HepG2 (cell line): Measurements from ENCODE around the gene IL6ST. TPM values are rescaled to one million over a fixed set of nuclear protein-coding genes. Genes with fewer than 3 reads are reported as not detected.

Experiments used
- ASH2L ChIP-seq: fragments of 300-600, 200-600 bp; sonication (generic); IDR thresholded peaks from 2 replicates; pipeline ENCODE4 v1.7.0; 2017; ENCODE audit warnings: low read depth, mild to moderate bottlenecking, moderate library complexity, mixed read lengths, low read length; ENCODE audit not compliant: insufficient read length
- ATF5 ChIP-seq: sonication (generic); formaldehyde crosslinking; IDR thresholded peaks from 2 replicates; pipeline ENCODE4 v1.4.0; 2020; ENCODE audit warnings: mild to moderate bottlenecking, low read depth, missing genetic modification reagents
- BRD4 ChIP-seq: sonication (generic); formaldehyde crosslinking; IDR thresholded peaks from 2 replicates; pipeline ENCODE4 v1.4.0; 2020; ENCODE audit warnings: missing genetic modification reagents
- CBX5 ChIP-seq: sonication (generic); formaldehyde crosslinking; IDR thresholded peaks from 2 replicates; pipeline ENCODE4 v1.4.0; 2020; ENCODE audit warnings: missing genetic modification reagents, borderline replicate concordance
- PITX1 ChIP-seq: sonication (generic); formaldehyde crosslinking; IDR thresholded peaks from 2 replicates; pipeline ENCODE4 v1.5.1; 2020; ENCODE audit warnings: mild to moderate bottlenecking, missing genetic modification reagents
- SATB2 ChIP-seq: sonication (generic); formaldehyde crosslinking; IDR thresholded peaks from 2 replicates; pipeline ENCODE4 v1.5.0; 2020; ENCODE audit warnings: missing genetic modification reagents
- SNAI1 ChIP-seq: sonication (generic); formaldehyde crosslinking; IDR thresholded peaks from 2 replicates; pipeline ENCODE4 v1.5.0; 2020; ENCODE audit warnings: mild to moderate bottlenecking, missing genetic modification reagents, borderline replicate concordance
- SRSF1 ChIP-seq: fragments of 200-400 bp; formaldehyde crosslinking; optimal IDR thresholded peaks from 2 replicates; pipeline ENCODE3; 2017; ENCODE audit warnings: mild to moderate bottlenecking, low read depth, low read length, moderate library complexity
- SYNCRIP ChIP-seq: fragments of 200-400 bp; formaldehyde crosslinking; IDR thresholded peaks from 2 replicates; pipeline ENCODE4 v1.6.1; 2018; ENCODE audit warnings: mild to moderate bottlenecking, low read depth, low read length; ENCODE audit not compliant: insufficient read depth
- TOE1 ChIP-seq: sonication (generic); formaldehyde crosslinking; IDR thresholded peaks from 2 replicates; pipeline ENCODE4 v1.4.0; 2020; ENCODE audit warnings: mild to moderate bottlenecking, missing genetic modification reagents
- ZBTB39 ChIP-seq: sonication (generic); formaldehyde crosslinking; IDR thresholded peaks from 2 replicates; pipeline ENCODE4 v1.5.0; 2020; ENCODE audit warnings: missing genetic modification reagents
- ZNF136 ChIP-seq: sonication (generic); formaldehyde crosslinking; IDR thresholded peaks from 2 replicates; pipeline ENCODE4 v1.8.1; 2022; ENCODE audit warnings: low read depth, mild to moderate bottlenecking, moderate library complexity, missing genetic modification reagents
- ZNF598 ChIP-seq: sonication (generic); formaldehyde crosslinking; IDR thresholded peaks from 2 replicates; pipeline ENCODE4 v1.5.1; 2020; ENCODE audit warnings: mild to moderate bottlenecking, missing genetic modification reagents, borderline replicate concordance
- ZNF703 ChIP-seq: sonication (generic); formaldehyde crosslinking; IDR thresholded peaks from 2 replicates; pipeline ENCODE4 v1.5.1; 2020; ENCODE audit warnings: missing genetic modification reagents, mild to moderate bottlenecking, moderate library complexity, borderline replicate concordance
- polyA plus RNA-seq, 8 experiments: library from polyadenylated mRNA; depleted of rRNA in 3 of 8; stranded (reverse) in 7 of 8; unstranded in 1 of 8; fragments of >200 nt; fragmentation: Illumina TruSeq in 4 of 8; extraction: Trizol in 4 of 8; gene quantifications; 2 replicates each; pipeline versions ENCODE4 v1.2.1 to v1.2.3, GENCODE V29; 2011 to 2016; ENCODE audit warnings: low read depth in 4 of 8, missing spikeins in 1 of 8, mixed read lengths in 1 of 8; ENCODE audit not compliant: insufficient read depth in 1 of 8
- total RNA-seq, 5 experiments: library from RNA; depleted of rRNA; stranded (reverse); fragments of >200 nt; fragmentation: Illumina TruSeq; extraction: Trizol; gene quantifications; 2 replicates each; pipeline ENCODE4 v1.2.3, GENCODE V29; 2016; ENCODE audit warnings: low read depth in 1 of 5
- TF ChIP-seq, protein P1 (sequence below): sonication (generic); formaldehyde crosslinking; IDR thresholded peaks from 2 replicates; pipeline ENCODE4 v1.5.0; 2020; ENCODE audit warnings: mild to moderate bottlenecking, missing genetic modification reagents
- TF ChIP-seq, protein P2 (sequence below): sonication (generic); formaldehyde crosslinking; conservative IDR thresholded peaks from 2 replicates; pipeline ENCODE4 v1.5.0; 2020; ENCODE audit warnings: missing genetic modification reagents

Gene IL6ST
- total and polyA plus RNA-seq, 2 of the 13 experiments (the other 11 are each of a cell fraction or from before 2014, with no cell fraction given) = 66.6 to 166 TPM

- TF ChIP-seq, protein P1, sequence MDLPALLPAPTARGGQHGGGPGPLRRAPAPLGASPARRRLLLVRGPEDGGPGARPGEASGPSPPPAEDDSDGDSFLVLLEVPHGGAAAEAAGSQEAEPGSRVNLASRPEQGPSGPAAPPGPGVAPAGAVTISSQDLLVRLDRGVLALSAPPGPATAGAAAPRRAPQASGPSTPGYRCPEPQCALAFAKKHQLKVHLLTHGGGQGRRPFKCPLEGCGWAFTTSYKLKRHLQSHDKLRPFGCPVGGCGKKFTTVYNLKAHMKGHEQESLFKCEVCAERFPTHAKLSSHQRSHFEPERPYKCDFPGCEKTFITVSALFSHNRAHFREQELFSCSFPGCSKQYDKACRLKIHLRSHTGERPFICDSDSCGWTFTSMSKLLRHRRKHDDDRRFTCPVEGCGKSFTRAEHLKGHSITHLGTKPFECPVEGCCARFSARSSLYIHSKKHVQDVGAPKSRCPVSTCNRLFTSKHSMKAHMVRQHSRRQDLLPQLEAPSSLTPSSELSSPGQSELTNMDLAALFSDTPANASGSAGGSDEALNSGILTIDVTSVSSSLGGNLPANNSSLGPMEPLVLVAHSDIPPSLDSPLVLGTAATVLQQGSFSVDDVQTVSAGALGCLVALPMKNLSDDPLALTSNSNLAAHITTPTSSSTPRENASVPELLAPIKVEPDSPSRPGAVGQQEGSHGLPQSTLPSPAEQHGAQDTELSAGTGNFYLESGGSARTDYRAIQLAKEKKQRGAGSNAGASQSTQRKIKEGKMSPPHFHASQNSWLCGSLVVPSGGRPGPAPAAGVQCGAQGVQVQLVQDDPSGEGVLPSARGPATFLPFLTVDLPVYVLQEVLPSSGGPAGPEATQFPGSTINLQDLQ (CRISPR knock-in tag) = no peak
- no peak for TF ChIP-seq TOE1
- peak; percentile 84 for TF ChIP-seq PITX1
- TF ChIP-seq SNAI1 (CRISPR knock-in tag) = no peak
- TF ChIP-seq SYNCRIP = no peak
- TF ChIP-seq SATB2 (CRISPR knock-in tag) = no peak
- TF ChIP-seq BRD4 (CRISPR knock-in tag) = peak; percentile 28
- TF ChIP-seq SRSF1 = no peak
- TF ChIP-seq ZNF136 (CRISPR knock-in tag) = no peak
- TF ChIP-seq ZNF703 (CRISPR knock-in tag) = no peak
- peak; percentile 75; the same call in 1 of the 2 replicates for TF ChIP-seq CBX5 (CRISPR knock-in tag)
- TF ChIP-seq ASH2L = peak; percentile 34
- TF ChIP-seq ATF5 (CRISPR knock-in tag) = no peak
- TF ChIP-seq ZBTB39 (CRISPR knock-in tag) = no peak
- TF ChIP-seq, protein P2, sequence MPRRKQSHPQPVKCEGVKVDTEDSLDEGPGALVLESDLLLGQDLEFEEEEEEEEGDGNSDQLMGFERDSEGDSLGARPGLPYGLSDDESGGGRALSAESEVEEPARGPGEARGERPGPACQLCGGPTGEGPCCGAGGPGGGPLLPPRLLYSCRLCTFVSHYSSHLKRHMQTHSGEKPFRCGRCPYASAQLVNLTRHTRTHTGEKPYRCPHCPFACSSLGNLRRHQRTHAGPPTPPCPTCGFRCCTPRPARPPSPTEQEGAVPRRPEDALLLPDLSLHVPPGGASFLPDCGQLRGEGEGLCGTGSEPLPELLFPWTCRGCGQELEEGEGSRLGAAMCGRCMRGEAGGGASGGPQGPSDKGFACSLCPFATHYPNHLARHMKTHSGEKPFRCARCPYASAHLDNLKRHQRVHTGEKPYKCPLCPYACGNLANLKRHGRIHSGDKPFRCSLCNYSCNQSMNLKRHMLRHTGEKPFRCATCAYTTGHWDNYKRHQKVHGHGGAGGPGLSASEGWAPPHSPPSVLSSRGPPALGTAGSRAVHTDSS (CRISPR knock-in tag) = no peak
- TF ChIP-seq ZNF598 (CRISPR knock-in tag) = no peak
- TF ChIP-seq, all 625 proteins: peak for 145
Observed at GRCh38 chr5:56025151-56025885, 30.6 kb upstream of the IL6ST start (continued).
